GM21360 (cell line): Measurements from ENCODE around the gene CTNNA2.

Experiments
- ATAC-seq: cut with Tn5 transposase; IDR thresholded peaks from one replicate; pipeline ENCODE4 v1.9.1; 2021; ENCODE audit warnings: mild to moderate bottlenecking, moderate library complexity; ENCODE audit not compliant: unreplicated experiment

CTNNA2 gene

DNA sequence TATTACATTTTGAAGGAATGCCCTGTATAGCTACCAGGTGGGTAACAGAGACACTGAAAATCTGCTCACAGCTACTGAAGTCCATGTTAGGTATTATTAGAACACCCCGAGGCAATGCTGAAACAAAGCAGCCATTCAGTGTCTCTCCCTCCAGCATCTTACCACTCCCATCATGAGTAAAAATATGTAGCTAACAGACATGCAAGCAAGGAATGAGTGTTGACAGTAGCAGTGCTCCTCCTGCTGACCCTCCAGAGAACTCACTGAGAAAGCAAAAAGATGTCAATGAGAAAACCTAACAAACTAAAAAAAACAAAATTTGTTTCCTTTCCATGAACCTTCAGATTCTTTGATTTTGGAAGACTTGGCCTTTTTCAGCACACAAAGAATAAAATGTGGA lies 397.8 kb downstream of the CTNNA2 start:
- ATAC-seq: no peak

DNA sequence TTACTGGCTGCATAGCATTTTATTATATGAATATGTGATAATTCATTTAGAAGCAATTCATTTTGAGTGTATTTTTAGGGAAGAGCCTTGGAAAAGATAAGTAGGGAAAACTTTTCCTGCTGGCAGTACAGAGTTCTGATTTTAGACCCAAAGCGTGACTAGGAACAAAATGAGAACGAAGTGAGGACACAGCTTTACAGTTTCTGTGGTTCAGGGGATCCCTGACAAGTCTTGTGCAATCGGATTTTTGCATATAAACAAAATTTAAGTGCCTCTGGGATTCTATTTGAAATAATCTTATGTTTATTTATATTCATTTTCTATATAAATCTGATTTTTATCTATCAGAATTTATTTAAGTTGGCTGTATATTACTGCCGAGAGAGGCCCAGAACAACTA lies 402.6 kb downstream of the CTNNA2 start:
- ATAC-seq: no peak

DNA sequence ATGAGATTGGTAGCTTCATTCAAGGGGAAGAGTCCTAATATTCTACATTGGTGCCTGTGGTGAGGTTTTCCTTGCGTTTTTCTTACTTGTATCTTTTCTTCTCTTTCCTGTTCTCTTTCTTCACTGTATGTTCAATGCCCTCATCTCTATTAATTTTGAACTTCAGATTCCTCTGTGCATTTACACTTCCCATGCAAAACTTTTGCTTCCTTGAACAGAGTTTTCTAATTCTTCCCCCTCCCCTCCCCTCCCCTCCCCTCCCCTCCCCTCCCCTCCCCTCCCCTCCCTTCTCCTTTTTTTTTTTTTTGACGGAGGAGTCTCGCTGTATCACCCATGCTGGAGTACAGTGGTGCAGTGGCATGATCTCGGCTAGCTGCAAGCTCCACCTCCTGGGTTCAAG lies 403.4 kb downstream of the CTNNA2 start:
- no peak for ATAC-seq

DNA sequence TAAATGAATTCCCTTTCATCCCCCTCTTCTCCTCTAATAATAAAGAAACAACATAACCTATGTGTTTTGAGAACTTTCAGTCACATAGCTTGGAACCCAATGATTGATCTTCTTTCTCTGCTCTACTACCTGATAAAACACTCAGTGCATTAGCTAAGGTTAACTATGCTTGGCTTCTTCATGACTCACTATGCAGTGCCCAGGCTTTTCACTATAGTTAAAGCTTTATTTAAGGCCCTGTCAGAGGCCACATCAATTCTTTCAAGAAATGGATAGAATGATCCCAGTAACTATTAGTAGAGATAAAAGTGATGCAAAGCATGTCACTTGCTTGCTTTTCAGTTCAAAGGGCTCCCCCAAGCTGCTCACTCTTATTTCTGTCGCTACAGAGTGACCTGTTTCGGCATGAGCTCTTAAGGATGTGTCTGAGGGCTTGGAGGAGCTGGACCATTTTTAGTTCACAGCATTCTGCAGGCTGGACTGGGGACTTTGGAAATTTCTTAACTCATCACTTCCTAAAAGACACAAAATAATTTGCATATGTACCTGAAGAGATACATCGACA lies 407.7 kb downstream of the CTNNA2 start:
- ATAC-seq: no peak

DNA sequence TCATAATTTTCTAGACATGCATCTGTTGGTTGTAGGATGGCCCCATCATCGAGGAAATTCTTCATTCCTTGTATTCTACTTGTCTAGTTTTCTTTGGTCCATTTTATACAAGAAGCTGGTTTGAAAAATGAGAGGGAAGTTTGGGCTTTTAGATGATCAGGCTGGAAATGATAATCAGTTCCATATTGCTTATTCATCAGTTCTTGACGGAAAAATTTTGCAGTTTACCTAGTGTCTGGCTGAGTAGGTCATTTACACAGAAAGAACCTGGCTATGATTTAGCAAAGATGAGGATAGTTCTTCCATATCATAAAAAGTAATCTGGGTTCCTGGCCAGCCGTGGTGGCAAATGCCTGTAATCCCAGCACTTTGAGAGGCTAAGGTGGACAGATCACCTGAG lies 416.8 kb downstream of the CTNNA2 start:
- no peak for ATAC-seq

DNA sequence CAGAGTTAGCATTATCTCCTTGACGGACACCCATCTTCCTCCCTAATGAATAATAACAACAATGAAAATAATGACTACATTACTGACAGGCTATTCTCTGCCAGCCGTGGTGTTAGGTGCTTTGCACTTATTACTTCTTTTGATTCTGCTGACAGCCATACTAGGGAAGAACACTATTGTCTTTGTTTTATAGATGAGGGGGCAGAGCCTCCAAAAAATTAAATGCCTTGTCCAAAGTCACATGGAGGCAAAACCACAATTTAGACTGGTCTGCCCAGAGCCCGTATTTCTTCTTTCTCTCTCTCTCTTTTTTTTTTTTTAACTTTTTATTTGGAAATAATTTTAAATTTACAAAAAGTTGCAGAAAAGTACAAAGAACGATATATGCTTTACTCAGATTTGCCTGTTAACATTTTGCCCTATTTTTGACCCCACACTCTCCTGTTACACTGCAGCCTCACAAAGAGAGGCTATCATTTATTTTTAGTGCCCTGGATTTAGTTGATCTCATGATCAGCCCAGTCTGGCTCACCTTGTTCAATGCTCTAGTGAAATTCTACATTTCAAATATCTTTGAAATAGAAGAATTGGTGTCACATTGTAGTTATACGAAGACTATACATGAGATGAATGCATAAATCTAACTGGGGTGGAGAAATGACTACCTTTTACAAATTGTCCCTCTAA lies 422.3 kb downstream of the CTNNA2 start:
- no peak for ATAC-seq

DNA sequence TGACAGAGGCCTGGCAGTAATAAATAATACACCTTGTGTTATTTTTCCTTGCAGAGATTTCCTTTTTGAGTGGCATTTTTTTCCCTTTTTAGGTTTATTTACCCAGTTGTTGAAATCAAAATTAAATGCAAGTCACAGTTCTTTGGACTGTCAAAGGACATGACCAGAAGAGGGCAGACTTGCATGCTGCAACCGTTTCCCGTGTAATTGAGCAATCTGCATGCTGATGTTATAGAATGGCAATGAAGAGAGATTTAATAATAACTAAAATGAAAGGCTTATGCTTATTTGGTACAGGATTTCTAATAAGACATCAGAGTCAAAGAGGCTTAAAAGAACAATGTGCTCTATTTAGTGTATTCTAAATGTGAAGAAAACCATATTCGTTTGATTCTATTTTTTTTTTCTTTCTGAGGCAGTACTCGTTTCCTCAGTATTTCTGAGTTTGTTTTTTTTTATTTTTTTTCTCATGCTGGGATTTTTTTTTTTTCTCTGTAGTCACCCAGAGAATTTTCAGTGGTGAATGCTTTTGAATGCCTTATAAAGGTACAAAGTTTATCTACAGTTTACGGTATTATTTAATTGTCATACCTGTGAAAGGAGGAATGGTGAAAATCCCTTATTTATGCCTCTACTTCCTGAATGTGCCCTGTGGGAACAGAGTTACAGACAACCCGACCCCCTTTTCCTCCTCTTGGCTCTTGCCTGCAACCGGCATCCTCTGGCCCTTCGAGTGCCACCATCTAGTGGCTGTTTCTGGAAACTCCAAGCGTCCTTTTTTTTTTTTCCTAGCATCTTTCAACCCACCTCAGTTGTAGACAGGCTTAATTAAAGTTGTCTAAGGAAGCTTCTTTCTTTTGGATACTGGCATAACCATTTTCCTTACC lies 423.2 kb downstream of the CTNNA2 start:
- peak; percentile 78 for ATAC-seq

DNA sequence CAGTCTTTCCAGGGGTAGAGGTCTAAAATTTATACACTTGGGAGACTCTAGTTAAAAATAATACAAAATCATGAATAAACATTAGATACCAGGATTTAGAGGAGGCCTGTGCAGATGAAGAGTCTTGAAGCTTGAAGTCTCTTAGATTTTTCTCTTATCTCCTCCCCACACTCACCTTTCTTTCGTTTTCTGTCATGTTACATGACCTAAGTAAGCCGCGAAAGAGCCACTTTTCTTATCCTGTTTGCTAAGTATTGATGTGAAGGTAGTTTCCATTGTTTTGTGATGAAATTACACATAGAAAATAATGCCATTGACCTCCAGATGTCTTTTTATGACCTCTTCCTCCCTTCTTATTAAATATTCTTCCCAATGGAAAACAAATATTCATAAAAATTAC lies 423.9 kb downstream of the CTNNA2 start:
- ATAC-seq: no peak

DNA sequence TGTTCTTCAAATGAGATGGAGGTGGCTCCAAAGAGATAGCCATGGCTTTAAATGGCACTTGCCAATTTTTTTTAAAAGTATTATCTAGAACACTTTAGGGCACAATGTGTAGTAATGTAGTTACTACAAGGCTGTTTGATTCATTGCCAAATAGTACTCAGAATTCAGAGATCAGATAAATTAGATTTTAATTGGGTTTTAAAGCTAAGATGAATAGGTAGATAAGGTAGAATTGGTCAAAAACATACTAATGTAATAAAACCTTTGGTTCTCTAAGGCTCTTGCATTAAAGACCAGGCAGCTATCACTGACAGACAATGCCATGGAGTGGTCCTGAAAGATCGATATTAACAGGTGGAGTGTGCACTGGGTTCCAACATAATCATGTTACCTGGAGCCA lies 425.8 kb downstream of the CTNNA2 start:
- no peak for ATAC-seq

DNA sequence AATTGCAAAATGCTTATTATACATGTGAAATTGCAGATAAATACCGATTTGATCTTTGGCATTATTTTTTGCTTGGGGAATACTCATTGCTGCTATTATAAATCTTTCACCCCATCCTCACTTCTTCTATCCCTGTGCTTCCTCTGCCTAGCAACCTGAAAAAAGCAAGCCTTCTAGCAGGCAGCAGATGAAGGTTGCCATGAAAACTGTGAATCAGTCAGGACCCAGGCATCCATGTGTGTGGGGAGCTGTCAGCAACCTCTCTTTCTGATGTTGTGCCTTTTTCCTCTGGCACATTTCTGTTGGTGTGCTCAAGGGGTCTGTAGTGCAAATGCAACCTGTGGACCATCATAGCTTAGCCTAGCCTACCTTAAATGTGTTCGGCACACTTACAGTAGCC lies 427.5 kb downstream of the CTNNA2 start:
- no peak for ATAC-seq

DNA sequence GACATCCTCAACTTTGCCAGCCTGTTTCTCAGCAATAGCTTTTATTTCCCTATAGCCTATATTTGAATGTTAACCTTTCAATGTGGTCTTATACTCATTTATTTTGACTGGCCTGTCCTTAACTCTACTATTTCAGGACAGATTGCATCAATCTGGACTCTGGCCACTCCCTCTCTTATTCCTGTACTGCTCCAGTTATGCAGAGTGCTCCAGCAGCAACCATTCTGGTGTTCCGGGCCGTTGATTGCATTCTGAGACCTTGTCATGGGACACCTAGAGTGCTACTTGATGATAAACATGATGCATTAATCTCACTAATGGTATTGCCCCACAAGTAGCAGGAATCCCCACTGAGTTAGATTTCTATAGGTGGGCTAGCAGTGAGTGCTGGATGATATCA lies 428.3 kb downstream of the CTNNA2 start:
- ATAC-seq: no peak

DNA sequence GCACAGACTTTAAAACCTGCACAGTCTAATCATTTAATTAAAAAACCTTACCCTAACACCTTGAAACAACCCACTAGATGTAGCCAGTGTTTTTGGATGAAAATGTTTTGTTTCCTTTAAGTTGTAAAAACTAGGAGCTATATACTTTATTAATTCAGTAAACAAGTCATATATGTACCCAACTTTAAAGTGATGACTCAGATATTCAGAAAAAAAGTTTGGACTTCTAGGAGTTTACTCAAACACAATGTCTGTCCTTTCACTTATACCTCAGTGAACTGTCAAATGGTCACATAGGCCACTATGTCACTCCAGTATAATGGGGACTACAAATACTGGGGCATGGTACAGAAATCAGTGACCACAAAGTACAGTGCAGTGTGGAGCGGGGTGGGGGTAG lies 431.4 kb downstream of the CTNNA2 start:
- ATAC-seq: no peak

DNA sequence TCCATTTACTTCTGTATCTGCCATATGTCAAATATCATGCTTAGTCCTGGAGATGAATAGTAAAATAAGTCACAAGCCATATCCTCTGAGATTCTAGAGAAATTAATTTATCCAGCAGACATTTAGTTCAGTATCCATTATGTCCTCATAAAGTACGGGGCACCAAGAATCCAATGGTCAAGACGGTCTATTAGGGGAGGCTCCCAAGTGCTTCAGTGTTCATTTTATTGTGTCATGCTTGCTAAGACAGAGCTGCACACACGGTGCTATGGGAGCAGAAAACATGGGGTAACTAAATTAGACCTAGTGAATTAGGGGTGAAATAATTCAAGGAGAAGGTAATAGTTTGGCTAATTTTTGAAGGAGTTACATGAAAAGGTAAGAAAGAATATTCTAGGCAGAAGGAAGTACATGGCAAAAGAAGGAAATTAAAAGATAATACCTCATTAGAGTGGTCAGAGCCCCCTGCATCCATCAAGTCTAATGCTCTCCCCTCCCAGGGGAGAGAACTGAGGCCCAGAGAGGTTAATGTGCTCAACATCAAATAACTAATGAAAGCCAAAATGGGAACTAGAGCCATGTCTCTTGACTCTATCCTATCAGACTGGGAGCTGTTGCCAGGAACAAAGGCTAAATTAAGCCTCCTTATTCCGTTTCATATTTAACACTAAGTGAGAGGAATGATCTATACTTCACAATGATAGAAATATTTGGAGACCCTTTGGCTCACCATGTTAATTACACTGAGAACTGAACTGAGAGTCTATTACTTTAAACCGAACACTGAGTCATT lies 433.0 kb downstream of the CTNNA2 start:
- no peak for ATAC-seq

DNA sequence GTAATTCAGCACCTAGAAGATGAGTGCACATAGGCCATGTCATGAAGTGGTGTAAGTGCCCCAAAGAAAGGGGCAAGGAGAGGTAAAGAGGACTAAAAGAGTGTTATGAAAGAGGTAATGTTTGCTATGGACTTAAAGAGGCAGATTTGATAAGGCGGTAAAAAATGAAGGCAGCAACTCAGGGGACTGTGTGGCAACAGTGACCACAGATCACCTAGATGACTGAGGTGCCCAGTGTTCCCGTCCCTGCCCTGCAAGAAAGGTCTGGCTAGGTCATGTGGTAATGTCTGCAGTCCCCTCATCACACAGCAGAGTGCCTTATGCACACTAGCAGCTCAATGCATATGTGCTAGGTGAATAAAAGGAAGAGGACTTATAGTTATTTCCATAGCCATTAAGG lies 434.9 kb downstream of the CTNNA2 start:
- no peak for ATAC-seq

DNA sequence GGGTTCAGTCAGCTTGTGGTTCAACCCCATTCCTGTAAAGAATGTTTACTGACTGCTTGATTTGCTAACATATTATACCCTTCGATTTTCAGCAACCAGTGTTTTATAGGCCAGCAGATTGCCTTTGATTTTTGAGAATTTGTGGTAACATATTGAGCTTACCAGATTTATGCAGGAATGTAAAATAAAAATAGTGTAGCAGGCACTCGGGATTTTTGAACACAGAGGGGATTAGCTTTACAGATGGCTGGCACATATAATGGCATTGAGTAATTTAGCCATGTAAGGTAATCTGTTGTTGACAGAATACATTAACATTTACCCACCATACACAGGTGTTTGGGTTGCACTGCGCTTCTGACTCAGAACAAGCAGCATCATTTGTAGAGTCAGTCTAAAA lies 437.7 kb downstream of the CTNNA2 start:
- ATAC-seq: no peak

DNA sequence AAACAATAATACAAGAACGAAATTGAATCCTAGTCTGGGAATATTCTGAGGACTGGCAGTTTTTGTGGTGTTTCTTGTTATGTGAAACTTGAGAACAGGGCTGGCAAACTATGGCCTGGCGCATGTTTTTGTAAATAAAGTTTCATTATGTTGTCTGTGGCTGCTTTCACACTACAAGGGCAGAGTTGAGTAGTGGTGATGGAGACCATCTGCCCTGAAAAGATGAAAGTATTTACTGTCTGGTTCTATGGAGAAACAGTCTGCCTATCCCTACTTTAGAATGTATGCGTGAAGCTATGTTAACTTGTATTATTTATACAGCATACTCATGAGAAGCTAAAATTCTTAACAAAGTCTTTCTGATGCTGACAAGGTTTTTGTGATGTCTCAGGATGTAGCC lies 439.8 kb downstream of the CTNNA2 start:
- no peak for ATAC-seq

DNA sequence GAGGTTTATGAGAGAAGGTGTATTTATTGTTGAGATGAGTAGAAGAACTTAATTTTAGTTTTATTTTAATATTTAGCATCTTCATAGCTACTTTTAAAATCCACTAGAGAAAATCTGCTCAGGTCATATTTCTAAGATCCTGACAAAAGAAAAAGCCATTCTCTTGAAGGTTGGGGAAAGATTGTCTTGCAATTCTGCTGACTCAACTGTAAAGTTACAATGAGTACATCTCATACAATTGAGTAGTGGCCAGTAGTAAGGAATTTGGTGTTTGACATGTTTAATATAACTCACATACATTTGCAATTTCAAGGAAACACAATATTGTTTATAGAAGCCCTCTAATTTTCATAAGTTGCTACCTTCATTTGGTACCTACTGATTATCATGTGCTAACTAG lies 447.2 kb downstream of the CTNNA2 start:
- no peak for ATAC-seq

DNA sequence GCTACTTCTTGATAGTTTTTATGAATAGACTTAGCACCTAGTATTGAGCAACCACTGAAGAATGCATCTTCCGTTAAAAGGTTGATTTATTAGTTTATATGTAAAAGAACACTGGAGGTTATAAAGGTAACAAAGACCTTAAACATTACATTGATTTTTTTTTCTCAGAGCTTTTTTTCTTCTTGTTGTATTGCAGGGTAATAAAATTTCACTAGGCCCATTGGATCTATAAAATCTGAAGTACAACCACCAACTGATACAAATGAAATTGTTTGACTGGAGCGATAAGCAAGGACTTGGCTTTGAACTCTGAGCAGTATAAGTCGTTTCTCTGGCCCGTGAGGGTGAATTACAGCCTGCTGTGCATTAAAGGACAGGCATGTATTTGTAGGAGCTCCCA lies 447.7 kb downstream of the CTNNA2 start:
- ATAC-seq: no peak

DNA sequence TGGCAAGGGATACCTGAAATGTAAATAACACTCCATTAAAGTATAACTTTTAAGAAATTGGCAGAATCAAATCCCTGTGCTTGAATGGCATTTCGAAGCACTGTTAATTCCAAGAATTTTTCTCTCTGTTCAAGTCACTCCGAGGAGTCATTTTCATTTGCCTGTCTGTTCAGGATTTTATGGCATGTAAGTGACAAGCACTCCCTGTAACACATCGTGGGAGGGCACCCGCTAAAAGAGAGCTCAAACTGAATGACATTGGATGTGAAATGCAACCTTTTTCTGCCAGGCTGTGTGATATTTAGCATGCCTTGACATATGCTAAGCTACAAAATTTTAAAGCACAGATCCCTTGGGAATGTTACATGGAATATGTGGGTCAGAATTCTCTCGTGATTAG lies 452.1 kb downstream of the CTNNA2 start:
- ATAC-seq: no peak

DNA sequence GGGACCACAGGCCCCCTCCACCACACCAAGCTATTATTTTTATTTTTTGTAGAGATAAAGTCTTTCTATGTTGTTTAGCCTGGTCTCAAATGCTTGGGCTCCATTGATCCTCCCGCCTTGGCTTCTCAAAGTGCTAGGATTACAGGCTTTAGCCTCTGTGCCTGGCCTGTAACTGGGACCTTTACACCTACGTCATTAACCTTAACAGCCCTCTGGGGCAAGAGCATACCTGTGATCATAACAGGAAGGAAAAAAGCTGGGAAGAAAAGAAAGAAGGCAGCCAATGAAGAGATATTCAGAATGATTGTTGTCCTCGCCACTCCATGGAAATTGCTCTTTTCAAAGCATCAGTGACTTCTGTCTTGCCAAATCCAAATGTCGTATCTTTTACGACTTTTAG lies 453.5 kb downstream of the CTNNA2 start:
- ATAC-seq: no peak

DNA sequence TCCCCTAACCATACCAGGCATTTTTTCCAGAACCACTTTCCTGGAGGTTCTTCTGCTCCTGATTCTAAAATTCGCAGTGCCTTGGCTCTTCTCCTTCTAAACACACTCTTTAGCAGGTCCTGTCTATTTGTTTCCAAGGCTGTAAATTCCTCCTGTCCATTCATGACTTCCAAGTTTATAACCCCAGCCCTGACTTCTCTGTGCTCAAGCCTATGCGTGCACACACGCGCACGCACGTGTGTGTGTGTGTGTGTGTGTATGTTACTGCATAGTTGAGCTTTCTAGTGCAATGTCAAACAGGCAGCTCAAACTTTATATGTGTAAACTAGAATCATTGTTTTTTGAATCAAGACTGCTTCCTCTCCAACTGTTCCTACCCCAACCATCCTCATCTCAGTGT lies 454.0 kb downstream of the CTNNA2 start:
- ATAC-seq: no peak
